HUES48 (cell line): Measurements from ENCODE around the gene SKI.
A peak's percentile ranks its signal among the peaks of the same experiment; 100 is the strongest.
"Not testable (repeated sequence)": the region's sequence is repeated elsewhere in the genome, so short reads cannot be mapped to it uniquely, and the experiment has no call there.

Source experiments
- H3K27ac ChIP-seq: one replicate; pipeline ENCODE4 v1.7.0; 2013; ENCODE audit warnings: low read depth, low read length, inconsistent platforms
- H3K27me3 ChIP-seq: 2 replicates; pipeline ENCODE4 v1.6.1; 2013; ENCODE audit warnings: mild to moderate bottlenecking, low read length; ENCODE audit not compliant: control insufficient read depth, insufficient read depth
- H3K36me3 ChIP-seq: 2 replicates; pipeline ENCODE4 v1.6.1; 2013; ENCODE audit warnings: low read length; ENCODE audit not compliant: control insufficient read depth, insufficient read depth
- H3K4me1 ChIP-seq: 2 replicates; pipeline ENCODE4 v1.6.1; 2013; ENCODE audit warnings: mild to moderate bottlenecking, low read length; ENCODE audit not compliant: control insufficient read depth, insufficient read depth
- H3K4me3 ChIP-seq: 2 replicates; pipeline ENCODE4 v1.5.1; 2013; ENCODE audit warnings: mild to moderate bottlenecking, low read depth, low read length
- H3K9ac ChIP-seq: 2 replicates; pipeline ENCODE4 v1.6.1; 2013; ENCODE audit warnings: mild to moderate bottlenecking, low read depth, low read length, moderate library complexity
- H3K9me3 ChIP-seq: 2 replicates; pipeline ENCODE4 v1.6.1; 2013; ENCODE audit warnings: low read length; ENCODE audit not compliant: control insufficient read depth, insufficient read depth

SKI gene

DNA sequence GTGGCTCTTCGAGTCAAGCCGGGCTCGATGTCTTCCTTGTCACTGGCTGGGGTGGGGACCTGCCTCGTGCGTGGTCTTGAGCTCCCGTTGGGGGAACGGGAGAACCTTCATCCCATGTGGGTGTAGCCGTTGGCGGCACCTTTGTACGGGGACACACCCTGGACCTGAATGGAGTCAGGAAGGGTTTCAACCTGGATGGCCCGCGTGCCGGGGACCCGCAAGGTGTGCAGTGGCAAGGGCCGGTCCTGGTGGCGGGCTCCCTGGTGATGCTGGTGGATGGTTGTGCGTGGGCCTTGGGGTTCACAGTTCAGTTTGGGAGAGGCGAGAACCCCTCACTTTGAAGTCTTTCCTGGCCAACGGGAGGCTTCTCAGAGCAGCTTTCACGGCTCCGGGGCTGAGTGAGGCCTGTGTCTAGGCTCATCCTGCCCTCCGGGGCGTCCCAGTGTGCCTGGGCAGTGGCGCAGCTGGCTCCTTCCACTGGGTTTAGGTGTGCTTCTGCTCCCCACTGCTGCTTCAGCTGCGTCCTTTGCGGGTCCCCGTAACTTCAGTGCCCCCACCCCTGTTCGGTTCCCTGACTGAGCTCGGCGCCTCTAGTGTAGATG, 11.4 kb downstream of the SKI start:
- Histone ChIP-seq H3K27ac (no peak overlapping the region), H3K4me3 (no peak overlapping the region), H3K36me3 (peaks cover 8% of the 10 kb centered on the region; the same call in 1 of the 2 replicates), H3K4me1 (no peaks in the 10 kb centered on the region), H3K9ac (no peak overlapping the region), H3K27me3 (no peaks in the 10 kb centered on the region), H3K9me3 (no peaks in the 10 kb centered on the region)

DNA sequence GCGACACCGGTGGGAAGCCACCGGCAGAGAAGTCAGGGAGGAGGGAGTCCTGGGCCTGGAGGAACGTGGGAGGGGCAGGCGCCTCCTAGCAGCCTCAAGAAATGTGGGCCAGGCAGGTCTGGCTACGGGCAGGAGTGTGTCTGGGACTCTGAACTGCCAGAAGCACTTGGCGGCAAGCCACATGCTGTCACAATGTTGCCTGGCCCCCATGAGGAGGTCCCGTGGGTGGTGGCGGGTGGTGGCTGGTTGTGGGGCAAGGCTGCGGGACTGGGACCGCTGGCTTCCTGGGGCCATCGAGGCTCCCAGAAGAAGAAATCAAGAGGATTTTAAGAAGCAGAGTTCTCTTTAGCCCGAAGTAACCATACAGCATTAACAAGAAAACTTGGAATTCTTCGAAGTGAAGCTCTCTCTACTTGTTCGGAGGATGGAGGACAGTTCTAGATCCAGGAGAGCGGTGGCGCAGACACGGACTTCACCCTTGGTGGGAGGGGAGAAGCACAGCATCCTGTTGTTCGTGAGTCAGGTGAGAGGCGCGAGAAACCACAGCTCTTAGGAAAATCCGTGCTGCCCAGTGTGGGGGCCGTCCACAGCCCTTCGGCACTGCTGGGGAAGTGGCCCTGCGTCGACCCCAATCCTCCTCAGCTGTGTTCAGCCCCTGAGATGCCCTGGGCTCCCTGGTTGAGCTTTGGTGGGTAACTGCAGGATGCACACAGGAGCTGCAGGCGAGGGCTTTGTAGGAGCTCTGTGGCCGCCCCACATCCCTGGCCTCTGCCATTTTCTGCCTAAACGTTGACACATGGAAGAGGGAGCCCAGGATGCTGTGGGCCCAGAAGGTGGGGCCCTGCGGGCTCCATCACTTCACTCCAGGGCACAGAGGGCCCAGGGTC, 12.4 kb downstream of the SKI start:
- H3K4me1 ChIP-seq = no peaks in the 10 kb centered on the region
- no peak overlapping the region for H3K27ac ChIP-seq
- H3K4me3 ChIP-seq = no peak overlapping the region

DNA sequence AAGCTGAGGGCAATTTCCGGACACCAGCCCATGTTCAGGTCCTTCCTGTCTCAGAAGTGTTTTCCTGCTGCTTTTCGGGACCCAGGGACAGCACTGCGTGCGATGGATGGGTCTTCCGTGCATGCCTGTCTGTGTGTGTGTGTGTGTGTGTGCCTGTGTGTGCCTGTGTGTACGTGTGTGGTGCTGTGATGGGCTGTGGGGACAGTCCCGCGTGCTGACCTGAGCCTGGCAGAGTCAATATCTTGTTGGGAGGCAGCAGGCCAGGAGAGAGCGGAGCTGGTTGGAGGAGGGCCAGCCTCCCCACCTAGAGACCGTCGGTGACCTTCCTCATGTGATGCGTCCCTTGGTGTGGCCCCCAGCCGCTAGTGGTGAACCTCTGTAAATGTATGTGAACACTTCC, 13.7 kb downstream of the SKI start:
- no peak overlapping the region for H3K4me3 ChIP-seq
- H3K27me3 ChIP-seq = no peaks in the 10 kb centered on the region
- H3K4me1 ChIP-seq = peaks cover 8% of the 10 kb centered on the region; the same call in 1 of the 2 replicates
- no peak overlapping the region for H3K27ac ChIP-seq
- peaks cover 8% of the 10 kb centered on the region; the same call in 1 of the 2 replicates for H3K36me3 ChIP-seq
- no peak overlapping the region for H3K9ac ChIP-seq
- H3K9me3 ChIP-seq = no peaks in the 10 kb centered on the region

More for the DNA sequence above, 12.4 kb downstream of the SKI start:
- Histone ChIP-seq H3K9ac (no peak overlapping the region), H3K36me3 (peaks cover 8% of the 10 kb centered on the region; the same call in 1 of the 2 replicates), H3K9me3 (no peaks in the 10 kb centered on the region), H3K27me3 (no peaks in the 10 kb centered on the region)

DNA sequence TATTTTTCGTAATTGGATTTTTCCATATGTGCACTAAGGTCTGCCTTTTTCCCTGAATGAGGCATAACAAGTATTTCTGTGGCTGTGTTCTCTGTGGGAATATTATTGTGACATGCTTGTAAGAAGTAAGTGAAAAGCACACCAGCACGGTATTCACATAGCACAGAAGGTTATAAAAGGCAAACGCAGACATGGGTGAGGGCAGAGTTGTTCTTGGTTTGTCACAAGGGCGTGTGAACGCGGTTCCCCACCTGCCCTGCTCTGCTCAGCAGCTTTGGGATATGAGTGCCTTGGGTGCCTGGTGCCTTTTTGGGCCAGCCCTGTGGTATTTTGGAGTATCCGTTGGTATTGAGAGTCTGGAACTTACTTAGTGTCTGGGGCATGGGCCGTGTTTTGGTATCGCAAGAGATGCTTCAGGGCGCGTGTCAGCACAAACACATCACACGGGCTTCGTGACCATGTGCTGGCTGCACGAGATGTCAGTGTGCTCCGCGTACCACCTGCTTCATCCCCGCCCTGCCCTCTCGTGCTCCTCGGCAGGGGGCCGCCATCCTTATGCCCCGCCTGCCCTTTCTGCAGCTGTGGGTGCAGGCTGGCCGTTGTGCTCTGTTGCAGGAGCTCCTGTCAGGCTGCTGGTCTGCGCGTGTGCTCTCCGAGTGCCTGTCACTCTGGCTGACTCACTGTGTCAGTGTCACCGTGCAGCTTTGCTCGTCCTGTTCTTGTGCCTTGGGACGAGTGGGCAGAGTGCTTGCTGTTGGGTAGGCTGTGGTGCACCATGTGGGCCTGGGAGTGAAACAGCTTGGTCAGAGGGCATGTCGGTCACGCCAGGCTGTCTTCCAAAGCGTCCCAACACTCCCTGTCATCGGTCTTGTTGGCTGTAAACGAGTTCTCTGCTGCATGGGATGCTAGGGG, 15.0 kb downstream of the SKI start:
- Histone ChIP-seq H3K9ac (no peak overlapping the region), H3K36me3 (peaks cover 8% of the 10 kb centered on the region; the same call in 1 of the 2 replicates), H3K9me3 (no peaks in the 10 kb centered on the region), H3K27ac (no peak overlapping the region), H3K4me1 (peaks cover 21% of the 10 kb centered on the region), H3K27me3 (no peaks in the 10 kb centered on the region), H3K4me3 (no peak overlapping the region)

DNA sequence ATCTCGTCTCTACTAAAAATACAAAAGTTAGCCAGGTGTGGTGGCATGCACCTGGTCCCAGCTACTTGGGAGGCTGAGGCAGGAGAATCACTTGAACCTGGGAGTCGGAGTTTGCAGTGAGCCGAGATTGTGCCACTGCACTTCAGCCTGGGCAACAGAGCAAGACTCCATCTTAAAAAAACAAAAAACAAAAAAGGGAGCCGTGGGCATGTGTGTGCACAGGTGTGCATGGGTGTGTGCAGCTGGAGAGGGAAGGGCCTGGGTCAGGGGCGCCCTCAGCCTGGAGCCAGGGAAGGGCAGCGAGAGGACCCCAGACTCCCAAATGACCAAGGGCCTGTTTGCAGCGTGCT, 18.9 kb downstream of the SKI start:
- peak overlapping the region; percentile 100 for H3K27ac ChIP-seq
- peaks cover 51% of the 10 kb centered on the region for H3K4me1 ChIP-seq
- not testable (repeated sequence) for H3K27me3 ChIP-seq, H3K36me3 ChIP-seq, H3K9me3 ChIP-seq, H3K9ac ChIP-seq, H3K4me3 ChIP-seq

DNA sequence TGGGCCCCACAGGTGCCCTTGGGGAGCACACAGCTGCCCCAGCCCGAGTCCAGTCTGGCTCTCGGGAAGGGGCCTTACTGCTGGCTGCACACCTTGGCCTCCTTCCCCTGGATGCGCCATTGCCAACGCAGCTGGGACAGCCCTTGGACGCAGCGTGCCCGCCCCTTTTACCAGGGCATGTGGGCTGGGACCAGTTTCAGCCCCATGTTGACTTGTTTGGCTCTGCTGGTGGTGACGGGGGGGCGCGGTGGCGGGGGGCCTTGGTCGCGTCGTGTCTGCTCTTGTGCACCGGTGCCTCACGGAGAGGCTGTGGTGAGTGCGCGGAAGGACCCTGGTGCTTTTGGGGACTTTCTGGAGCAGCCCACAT, 19.6 kb downstream of the SKI start:
- peak overlapping the region; percentile 74 for H3K9ac ChIP-seq
- H3K27ac ChIP-seq = peak overlapping the region; percentile 100
- peak overlapping the region; percentile 29; the same call in 1 of the 2 replicates for H3K4me3 ChIP-seq
- H3K27me3 ChIP-seq = no peaks in the 10 kb centered on the region
- H3K36me3 ChIP-seq = no peaks in the 10 kb centered on the region
- no peaks in the 10 kb centered on the region for H3K9me3 ChIP-seq
- H3K4me1 ChIP-seq = peaks cover 51% of the 10 kb centered on the region

DNA sequence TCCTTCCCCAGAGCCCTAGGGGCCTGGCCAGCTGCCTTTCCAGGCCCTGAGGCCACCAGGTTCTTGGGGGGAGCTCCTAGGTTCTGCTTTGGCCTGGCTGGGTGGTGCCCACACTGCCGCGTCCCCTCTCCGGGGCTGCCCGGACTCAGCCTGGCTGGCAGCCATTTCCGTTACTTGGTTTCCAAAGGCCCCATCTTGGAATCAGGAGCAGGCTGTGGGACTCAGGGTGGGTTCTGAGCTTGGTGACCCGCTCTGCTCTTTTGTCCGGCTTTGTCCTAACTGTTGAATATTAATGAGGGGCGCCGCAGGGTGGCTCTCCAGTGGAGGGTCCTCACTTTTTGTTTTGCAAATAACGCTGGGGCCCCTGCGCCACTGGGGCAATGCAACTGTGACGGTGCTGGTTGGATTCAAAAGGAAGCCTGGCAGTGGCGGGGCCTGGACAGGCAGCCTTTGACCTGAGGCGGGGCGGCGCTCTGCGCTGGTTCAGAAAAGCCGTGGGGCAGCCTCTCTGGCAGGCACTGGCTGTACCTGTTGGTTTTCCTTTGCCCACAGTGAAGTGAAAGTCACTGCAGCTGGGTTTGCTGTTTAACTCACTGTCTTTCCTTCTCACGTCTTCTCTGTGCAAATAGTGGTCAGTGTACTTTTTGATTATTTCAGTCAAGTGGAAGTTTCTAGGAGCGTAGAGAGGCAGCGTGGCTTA, 20.2 kb downstream of the SKI start:
- peak overlapping the region; percentile 100 for H3K27ac ChIP-seq
- H3K9me3 ChIP-seq = no peaks in the 10 kb centered on the region
- H3K4me1 ChIP-seq = peaks cover 51% of the 10 kb centered on the region
- peak overlapping the region; percentile 29; the same call in 1 of the 2 replicates for H3K4me3 ChIP-seq
- no peaks in the 10 kb centered on the region; the same call in 1 of the 2 replicates for H3K36me3 ChIP-seq
- peak overlapping the region; percentile 74 for H3K9ac ChIP-seq
- H3K27me3 ChIP-seq = no peaks in the 10 kb centered on the region

DNA sequence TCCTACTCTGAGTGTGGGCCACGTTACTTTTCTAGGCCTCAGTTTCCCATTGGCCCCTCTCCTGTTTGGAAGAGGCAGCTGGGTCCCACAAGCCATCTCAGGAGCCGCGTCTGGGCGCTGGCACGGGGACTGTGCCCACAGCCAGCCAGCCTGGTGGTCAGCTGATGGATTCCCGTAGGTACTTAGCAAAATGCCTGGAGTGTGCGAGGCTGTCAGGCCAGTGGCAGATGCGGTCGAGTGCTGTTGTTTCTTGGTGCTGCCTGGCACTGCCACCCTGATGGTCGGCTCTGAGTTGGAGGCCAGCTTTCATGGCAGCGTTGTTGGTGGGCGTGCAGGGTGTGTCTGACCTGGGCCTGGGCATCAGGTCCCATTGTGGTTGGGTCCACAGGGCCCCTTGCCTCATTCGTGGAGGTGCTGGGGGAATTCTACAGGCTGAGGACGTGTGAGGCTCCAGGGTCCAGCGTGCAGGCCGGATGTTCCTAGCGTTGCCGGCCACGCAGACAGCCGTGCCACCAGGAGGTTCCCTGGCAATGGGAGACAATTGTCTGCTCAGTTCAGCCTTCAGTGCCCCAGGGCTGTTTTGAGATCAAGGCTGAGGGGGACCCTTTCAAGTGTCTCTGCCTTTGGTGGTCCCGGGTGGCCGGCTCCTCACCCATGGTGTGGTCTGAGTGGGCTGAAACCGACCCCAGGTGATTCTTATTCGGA, 20.9 kb downstream of the SKI start:
- H3K9me3 ChIP-seq = no peaks in the 10 kb centered on the region
- H3K4me3 ChIP-seq = peak overlapping the region; percentile 24; the same call in 1 of the 2 replicates
- no peaks in the 10 kb centered on the region; the same call in 1 of the 2 replicates for H3K36me3 ChIP-seq
- H3K27ac ChIP-seq = peak overlapping the region; percentile 100
- H3K9ac ChIP-seq = peak overlapping the region; percentile 42
- H3K4me1 ChIP-seq = peaks cover 51% of the 10 kb centered on the region
- H3K27me3 ChIP-seq = no peaks in the 10 kb centered on the region

DNA sequence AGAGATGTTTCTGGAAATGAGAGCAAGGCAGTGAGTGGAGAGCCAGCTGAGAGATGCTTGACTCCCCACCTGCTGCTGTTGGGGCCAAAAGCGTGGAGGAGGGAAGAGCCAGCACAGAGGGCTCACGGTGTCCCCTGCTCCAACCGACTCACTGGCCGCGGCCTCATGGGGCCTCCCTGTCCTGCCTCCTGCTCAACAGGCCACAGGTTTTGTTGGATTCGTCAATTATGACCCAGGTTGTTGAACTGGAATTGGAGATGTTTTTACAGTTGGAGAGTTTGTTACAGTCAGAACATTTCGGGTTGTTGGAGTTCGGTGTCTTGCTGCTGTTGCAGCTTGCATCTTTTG, 21.4 kb downstream of the SKI start:
- Histone ChIP-seq H3K27ac (peak overlapping the region; percentile 100), H3K4me3 (no peak overlapping the region), H3K27me3 (no peaks in the 10 kb centered on the region), H3K4me1 (peaks cover 51% of the 10 kb centered on the region), H3K9ac (peak overlapping the region; percentile 42; the same call in 1 of the 2 replicates), H3K36me3 (peaks cover 4% of the 10 kb centered on the region; the same call in 1 of the 2 replicates), H3K9me3 (no peaks in the 10 kb centered on the region)
